NCI-H2196 (cell line): ENCODE data around the gene CCT7.

Experiments used
- DNase-seq: peaks from one replicate; lab custom pipeline; 2025; ENCODE audit not compliant: unreplicated experiment; lab: John Stamatoyannopoulos, UW

The CCT7 gene

DNA sequence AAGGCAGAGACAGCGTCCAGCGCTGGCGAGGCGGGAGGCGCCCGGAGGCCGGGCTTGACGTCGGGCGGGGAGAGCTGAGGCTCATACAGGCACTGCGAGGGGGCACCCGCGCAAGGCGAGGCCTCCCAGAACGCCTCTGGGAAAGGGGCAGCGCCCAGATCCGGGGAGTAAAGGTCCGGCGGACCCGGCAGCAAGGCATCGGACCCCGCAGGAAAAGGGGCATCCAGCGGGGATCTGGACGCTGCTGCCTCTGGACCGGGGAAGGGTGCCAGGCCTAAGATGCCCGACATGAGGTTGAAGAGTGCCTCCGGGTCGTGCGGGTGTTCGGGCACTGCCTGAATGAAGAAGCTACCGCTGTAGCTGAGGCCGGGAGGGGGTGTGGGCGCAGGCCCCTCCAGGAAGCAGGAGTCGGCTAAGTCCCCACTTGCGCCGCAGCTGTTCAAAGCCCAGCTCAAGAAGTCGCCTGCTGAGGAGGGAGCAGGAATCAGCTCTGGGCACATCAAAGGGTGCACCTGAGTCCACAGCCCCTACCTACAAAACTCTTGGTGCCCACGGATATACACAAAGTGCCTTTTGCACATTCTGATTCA is 58.3 kb downstream of the CCT7 start:
- DNase-seq = no peak

DNA sequence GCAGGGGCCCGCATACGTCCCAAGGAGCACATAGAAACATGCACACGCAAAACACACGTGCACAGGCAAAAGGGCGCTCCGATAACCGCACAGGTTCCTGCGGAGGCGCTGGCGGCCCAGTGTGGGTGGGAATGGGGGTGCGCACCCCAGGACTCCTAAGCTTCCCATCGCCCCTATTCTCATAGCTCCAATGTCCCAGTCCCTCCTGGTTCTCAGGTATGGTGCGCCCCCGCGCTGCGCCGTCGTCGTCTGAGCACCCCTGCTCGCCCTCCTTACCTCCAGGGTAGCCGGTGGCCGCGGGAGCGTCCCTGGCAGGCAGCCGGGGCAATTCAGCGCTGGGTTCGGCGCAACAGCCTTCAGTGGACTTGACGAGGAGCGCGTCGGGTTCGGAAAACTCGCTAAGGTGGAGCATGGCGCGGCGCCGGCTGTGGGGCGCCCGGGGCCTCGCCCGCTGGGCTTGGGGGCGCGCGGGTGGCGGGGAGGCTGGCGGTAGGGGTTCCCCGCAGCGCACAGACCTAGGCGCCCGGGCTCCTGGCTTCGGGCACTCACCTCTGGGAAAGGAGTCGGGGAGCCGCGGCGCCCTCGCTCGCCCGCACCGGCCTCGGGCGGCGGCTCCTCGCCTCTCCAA is 58.9 kb downstream of the CCT7 start:
- no peak for DNase-seq

DNA sequence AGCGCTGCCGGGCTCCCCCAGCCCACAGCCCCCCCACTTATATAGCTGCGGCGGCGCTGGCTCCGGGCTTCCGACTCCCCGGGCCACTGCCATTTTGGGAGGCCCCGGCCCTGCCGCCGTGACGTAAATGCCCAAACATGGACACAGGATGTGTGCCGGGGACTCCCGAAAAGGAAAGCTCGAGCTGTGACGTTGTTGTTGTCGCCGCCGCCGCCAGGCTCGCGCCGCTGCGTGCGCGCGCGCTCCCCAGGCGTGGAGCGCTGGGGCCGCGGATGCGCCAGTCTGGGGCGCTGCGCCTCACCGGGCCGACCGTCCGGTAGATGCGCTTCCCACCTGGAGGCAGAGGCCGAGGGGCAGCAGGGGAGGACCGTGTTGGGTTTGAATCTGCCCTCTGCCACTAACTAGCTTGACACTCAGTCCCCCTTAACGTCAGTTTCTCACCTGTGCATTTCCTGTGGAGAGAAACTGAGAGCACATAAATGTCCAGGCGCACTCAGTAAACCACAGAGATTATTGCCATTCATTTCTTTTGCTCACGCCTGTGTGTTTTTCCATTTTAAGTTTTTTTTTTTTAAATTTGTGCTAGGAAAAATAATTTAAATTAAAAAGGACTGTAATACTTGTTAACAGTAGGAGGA is 59.5 kb downstream of the CCT7 start, which contains the start of gene EGR4:
Gene EGR4 (minus strand): TSS at position 15 of the 638 bp plus-strand sequence. CDS start 231 bp downstream, outside the sequence.
- DNase-seq = peak; percentile 75

DNA sequence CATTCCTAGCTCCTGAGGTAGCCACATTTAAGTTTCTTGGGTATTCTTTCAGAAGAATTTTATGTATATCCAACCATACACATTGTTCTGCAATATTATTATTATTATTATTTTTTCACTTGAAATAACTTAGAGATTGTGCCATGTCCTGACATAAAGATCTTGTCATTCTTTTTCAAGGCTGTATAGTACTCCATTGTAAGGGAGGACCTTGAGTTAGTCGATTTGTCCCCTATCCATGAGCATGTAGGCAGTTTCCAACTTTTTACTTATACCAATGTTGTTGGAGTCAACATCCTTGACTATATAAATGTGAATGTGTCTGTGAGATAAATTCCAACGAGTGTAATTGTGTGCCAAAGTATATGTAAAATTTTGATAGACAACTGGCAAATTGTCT is 60.1 kb downstream of the CCT7 start:
- no peak for DNase-seq

DNA sequence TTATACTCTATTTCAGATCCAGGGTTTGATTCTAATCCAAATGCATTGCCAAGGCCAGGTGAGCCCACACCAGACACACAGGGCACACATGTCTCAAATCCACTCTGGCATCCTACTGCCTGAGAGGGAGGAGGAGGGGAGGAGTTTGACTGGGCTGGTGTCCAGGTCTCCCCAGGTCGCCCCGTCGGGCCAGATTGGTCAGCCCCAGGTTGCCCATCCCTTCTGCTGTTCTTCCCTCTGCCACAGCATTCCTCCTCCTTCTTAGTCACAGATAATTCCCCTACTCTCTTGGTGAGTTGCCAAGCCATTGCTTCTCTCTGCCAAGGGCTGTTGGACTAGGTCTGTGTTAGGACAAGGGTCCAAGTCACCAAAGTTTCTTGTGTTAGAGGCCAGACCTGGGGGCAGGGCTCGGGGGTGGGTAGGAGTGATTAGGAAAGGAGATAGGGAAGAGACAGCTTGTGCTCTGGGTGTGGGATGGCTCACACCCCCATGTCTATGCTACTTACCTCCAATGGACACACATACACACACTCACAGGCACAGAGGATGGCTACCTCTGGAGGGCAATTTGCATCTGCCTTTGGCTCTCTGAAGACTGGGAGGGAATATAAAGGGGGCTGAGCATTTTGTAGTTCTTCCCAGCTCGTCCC is 61.8 kb downstream of the CCT7 start:
- DNase-seq = no peak

DNA sequence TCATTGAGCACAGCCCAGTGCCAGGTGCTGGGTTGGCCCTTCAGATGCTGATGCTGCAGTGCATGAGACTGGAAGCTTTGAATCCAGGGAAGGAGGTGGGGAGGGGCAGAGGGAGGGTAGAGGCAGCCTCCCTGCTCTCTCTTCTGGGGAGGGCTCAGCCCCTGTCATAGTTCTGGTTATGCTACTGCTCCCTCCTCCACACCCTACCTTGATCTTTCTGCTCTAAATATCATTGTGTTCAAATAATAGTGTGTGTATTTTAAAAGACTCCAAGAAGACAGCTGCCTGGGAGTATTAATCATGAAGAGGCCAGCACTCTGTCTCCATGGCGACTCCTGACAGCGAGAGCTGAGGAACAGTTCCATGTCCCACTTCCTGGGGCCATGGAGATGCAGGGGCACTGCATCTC is 63.0 kb downstream of the CCT7 start:
- no peak for DNase-seq

DNA sequence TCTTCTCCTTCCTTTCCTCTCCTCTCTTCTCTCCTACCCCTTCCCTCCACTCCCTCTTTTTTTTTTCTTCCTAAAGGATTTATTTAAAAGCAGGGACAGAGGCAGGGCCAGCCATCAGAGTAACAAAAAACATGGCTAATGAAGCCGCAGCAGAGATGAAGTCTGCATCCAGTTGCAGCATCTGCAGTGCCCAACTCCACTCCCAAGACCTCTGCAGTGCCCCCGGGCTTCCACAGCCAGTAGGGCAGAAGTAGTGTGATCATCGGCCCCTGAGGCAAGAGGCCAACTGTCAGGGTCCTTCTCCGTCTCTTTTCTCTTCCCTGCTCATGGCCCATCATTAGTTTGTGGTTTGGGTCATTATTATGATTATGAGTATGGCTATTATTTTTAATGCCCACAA is 63.5 kb downstream of the CCT7 start:
- no peak for DNase-seq

DNA sequence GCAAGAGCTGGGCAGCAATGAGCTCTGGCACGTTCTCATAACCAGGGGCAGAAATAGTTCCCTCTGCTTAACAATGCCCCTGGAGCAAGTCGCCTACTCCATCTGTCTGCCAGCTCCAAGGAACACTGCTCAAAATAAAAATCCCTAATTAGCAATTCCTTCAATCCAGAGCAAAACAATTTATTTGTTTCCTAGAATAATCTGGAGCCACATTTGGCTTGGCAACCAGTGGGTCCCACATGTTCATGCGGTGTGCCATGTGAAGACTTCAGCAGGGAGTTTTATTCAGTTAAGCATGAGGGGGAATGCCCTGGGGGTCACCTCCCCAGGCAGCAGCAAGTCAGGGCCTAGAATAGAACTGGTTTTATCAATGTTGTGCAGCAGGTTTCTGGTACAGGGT is 66.8 kb downstream of the CCT7 start:
- DNase-seq = no peak

DNA sequence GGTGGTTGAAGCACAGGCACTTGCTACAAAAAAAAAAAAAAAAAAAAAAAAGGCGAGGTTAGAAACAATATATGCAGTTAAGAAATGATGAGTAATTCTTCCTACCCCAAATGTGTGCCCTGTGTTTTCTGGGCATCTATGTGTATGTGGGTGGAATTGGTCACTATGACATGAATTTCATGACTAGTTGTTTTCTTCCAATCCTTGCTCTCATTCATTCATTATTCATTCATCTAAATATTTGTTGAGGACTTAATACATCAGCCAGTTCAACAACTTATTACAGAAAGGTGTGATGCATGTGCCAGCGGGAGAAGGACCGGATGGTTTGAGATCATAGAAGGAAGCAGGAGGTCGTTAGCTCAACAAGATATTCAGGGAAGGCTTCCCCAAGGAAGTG is 67.5 kb downstream of the CCT7 start:
- DNase-seq = no peak
